ENCODE data around the gene MSLN.

MSLN gene

GRCh38 chr16:780296-780695, 19.8 kb downstream of the MSLN start:
- no peaks in the 10 kb centered on the region for H3K9me2 ChIP-seq (ENCODE audit: low read depth, low read length)
- no peak overlapping the region for H3K4me2 ChIP-seq (ENCODE audit: low read length)
- no peaks in the 10 kb centered on the region for H3F3A ChIP-seq (ENCODE audit: insufficient read depth, low read length)
- H3K4me1 ChIP-seq (ENCODE audit: insufficient read depth, low read length, severe bottlenecking) = no peaks in the 10 kb centered on the region
- H3K9ac ChIP-seq (ENCODE audit: low read length) = no peak overlapping the region
- H3K9me3 ChIP-seq (ENCODE audit: low read length) = no peaks in the 10 kb centered on the region
- no peaks in the 10 kb centered on the region for H4K20me1 ChIP-seq (ENCODE audit: insufficient read depth, low read length)
- H3K27me3 ChIP-seq (ENCODE audit: insufficient read depth, low read length) = no peaks in the 10 kb centered on the region; the same call in 1 of the 2 replicates
- TF ChIP-seq, protein P1, sequence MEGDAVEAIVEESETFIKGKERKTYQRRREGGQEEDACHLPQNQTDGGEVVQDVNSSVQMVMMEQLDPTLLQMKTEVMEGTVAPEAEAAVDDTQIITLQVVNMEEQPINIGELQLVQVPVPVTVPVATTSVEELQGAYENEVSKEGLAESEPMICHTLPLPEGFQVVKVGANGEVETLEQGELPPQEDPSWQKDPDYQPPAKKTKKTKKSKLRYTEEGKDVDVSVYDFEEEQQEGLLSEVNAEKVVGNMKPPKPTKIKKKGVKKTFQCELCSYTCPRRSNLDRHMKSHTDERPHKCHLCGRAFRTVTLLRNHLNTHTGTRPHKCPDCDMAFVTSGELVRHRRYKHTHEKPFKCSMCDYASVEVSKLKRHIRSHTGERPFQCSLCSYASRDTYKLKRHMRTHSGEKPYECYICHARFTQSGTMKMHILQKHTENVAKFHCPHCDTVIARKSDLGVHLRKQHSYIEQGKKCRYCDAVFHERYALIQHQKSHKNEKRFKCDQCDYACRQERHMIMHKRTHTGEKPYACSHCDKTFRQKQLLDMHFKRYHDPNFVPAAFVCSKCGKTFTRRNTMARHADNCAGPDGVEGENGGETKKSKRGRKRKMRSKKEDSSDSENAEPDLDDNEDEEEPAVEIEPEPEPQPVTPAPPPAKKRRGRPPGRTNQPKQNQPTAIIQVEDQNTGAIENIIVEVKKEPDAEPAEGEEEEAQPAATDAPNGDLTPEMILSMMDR (IDR thresholded peaks at IDR 0.05; ENCODE audit: low read length) = no peak
- TF ChIP-seq EZH2 (IDR thresholded peaks at IDR 0.05; ENCODE audit: borderline replicate concordance, low read length) = no peak
- H3K79me2 ChIP-seq (ENCODE audit: insufficient read depth, low read length) = no peaks in the 10 kb centered on the region
- no peak overlapping the region for H3K27ac ChIP-seq (ENCODE audit: low read depth, low read length, poor library complexity, severe bottlenecking)
- H2AFZ ChIP-seq (ENCODE audit: low read length) = no peak overlapping the region
- H3K4me3 ChIP-seq (ENCODE audit: low read depth, low read length, poor library complexity, severe bottlenecking) = no peak overlapping the region
- peaks cover 6% of the 10 kb centered on the region for H3K36me3 ChIP-seq (ENCODE audit: insufficient read depth, low read length)

- H3K9me2 ChIP-seq (ENCODE audit: low read depth, low read length) = no peaks in the 10 kb centered on the region
- no peaks in the 10 kb centered on the region for H3F3A ChIP-seq (ENCODE audit: insufficient read depth, low read length)
- no peak overlapping the region for H3K4me3 ChIP-seq (ENCODE audit: low read depth, low read length, poor library complexity, severe bottlenecking)
- no peak overlapping the region for H2AFZ ChIP-seq (ENCODE audit: low read length)
- H3K9ac ChIP-seq (ENCODE audit: low read length) = no peak overlapping the region
- no peaks in the 10 kb centered on the region for H4K20me1 ChIP-seq (ENCODE audit: insufficient read depth, low read length)
- no peaks in the 10 kb centered on the region for H3K4me1 ChIP-seq (ENCODE audit: insufficient read depth, low read length, severe bottlenecking)
- TF ChIP-seq, protein P1 (IDR thresholded peaks at IDR 0.05; ENCODE audit: low read length) = no peak
- no peak for TF ChIP-seq EZH2 (IDR thresholded peaks at IDR 0.05; ENCODE audit: borderline replicate concordance, low read length)
- no peaks in the 10 kb centered on the region for H3K79me2 ChIP-seq (ENCODE audit: insufficient read depth, low read length)
- H3K27me3 ChIP-seq (ENCODE audit: insufficient read depth, low read length) = no peaks in the 10 kb centered on the region; the same call in 1 of the 2 replicates
- no peak overlapping the region for H3K27ac ChIP-seq (ENCODE audit: low read depth, low read length, poor library complexity, severe bottlenecking)
- H3K9me3 ChIP-seq (ENCODE audit: low read length) = no peaks in the 10 kb centered on the region
- peaks cover 16% of the 10 kb centered on the region for H3K36me3 ChIP-seq (ENCODE audit: insufficient read depth, low read length)
- H3K4me2 ChIP-seq (ENCODE audit: low read length) = no peak overlapping the region
Measured at GRCh38 chr16:781346-782010, 20.9 kb downstream of the MSLN start.

GRCh38 chr16:782258-782657, 21.7 kb downstream of the MSLN start:
- no peaks in the 10 kb centered on the region for H3K9me3 ChIP-seq (ENCODE audit: low read length)
- H4K20me1 ChIP-seq (ENCODE audit: insufficient read depth, low read length) = no peaks in the 10 kb centered on the region
- no peak for TF ChIP-seq EZH2 (IDR thresholded peaks at IDR 0.05; ENCODE audit: borderline replicate concordance, low read length)
- TF ChIP-seq, protein P1 (IDR thresholded peaks at IDR 0.05; ENCODE audit: low read length) = no peak
- H3K27ac ChIP-seq (ENCODE audit: low read depth, low read length, poor library complexity, severe bottlenecking) = no peak overlapping the region
- H3K9me2 ChIP-seq (ENCODE audit: low read depth, low read length) = no peaks in the 10 kb centered on the region
- no peaks in the 10 kb centered on the region; the same call in 1 of the 2 replicates for H3K27me3 ChIP-seq (ENCODE audit: insufficient read depth, low read length)
- peaks cover 22% of the 10 kb centered on the region for H3K36me3 ChIP-seq (ENCODE audit: insufficient read depth, low read length)
- H3K4me3 ChIP-seq (ENCODE audit: low read depth, low read length, poor library complexity, severe bottlenecking) = no peak overlapping the region
- H3K9ac ChIP-seq (ENCODE audit: low read length) = no peak overlapping the region
- no peaks in the 10 kb centered on the region for H3K79me2 ChIP-seq (ENCODE audit: insufficient read depth, low read length)
- H3K4me1 ChIP-seq (ENCODE audit: insufficient read depth, low read length, severe bottlenecking) = peaks cover 7% of the 10 kb centered on the region
- H3K4me2 ChIP-seq (ENCODE audit: low read length) = no peak overlapping the region
- no peaks in the 10 kb centered on the region for H3F3A ChIP-seq (ENCODE audit: insufficient read depth, low read length)
- H2AFZ ChIP-seq (ENCODE audit: low read length) = no peak overlapping the region

All from OCI-LY1 (cell line).